HT1080 (cell line): ENCODE data around the gene SWSAP1. TPM values are rescaled to one million over a fixed set of nuclear protein-coding genes. Genes with fewer than 3 reads are reported as not detected.
"Not testable (repeated sequence)": the region's sequence is repeated elsewhere in the genome, so short reads cannot be mapped to it uniquely, and the experiment has no call there.

Experiments
- DNase-seq: peaks from one replicate; pipeline ENCODE4 v3.0.0-alpha.2; 2015; ENCODE audit warnings: low read depth
- total RNA-seq: library from RNA; depleted of rRNA; stranded (reverse); fragments of >200 nt; shearing (Covaris generic); gene quantifications from 2 replicates; pipeline ENCODE4 v1.2.3, GENCODE V29; 2014

The SWSAP1 gene
- total RNA-seq, 1 experiment from 2014 or later, result 1.8 TPM

- DNase-seq, result peak; percentile 81
Measured at GRCh38 chr19:11378319-11379189, 4.1 kb downstream of the SWSAP1 start.

- DNase-seq, result not testable (repeated sequence)
Measured at GRCh38 chr19:11379269-11379845, 4.9 kb downstream of the SWSAP1 start.

- DNase-seq, result no peak
Measured at GRCh38 chr19:11379857-11380350, 5.4 kb downstream of the SWSAP1 start.

GRCh38 chr19:11380653-11381537 is 6.4 kb downstream of the SWSAP1 start:
- peak; percentile 93 for DNase-seq

- no peak for DNase-seq
Measured at GRCh38 chr19:11382898-11383705, 8.6 kb downstream of the SWSAP1 start.

GRCh38 chr19:11383706-11384048 is 9.2 kb downstream of the SWSAP1 start:
- no peak for DNase-seq

DNA sequence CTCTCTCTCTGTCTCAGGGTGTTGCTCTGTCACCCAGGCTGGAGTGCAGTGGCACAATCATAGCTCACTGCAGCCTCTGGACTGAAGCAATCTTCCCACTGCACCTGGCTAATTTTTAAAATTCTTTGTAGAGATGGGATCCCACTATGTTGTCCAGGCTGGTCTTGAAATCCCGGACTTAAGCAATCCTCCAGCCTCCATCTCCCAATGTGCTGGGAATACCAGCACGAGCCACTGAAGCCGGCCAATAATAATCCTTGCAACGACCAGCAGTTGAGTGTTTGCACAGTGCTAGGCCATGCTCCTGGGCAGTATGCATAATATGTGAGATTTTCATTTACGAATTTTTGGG is 10.3 kb downstream of the SWSAP1 start:
- DNase-seq, result no peak

GRCh38 chr19:11387162-11388034 is 12.9 kb downstream of the SWSAP1 start:
- DNase-seq, result no peak

DNA sequence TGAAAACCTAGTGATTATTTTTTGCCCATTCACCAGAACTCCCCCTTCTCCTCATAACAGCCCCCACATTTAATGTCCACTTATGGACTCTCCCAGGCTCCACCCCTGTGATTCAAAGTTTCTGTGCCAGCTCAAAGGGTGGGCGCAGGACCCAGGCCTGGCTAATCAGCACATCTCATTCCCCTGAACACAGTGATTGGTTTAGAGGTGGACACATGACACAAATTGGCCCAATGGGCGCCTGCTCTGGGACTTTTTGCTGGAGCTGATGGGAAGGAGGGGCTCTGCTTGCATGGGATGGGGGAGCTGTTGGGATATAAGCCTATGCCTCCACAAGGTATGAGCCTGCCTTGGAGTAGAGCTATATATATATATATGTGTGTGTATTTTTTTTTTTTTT is 15.9 kb downstream of the SWSAP1 start:
- no peak for DNase-seq

- no peak for DNase-seq
Measured at GRCh38 chr19:11390933-11391680, 16.6 kb downstream of the SWSAP1 start.

DNA sequence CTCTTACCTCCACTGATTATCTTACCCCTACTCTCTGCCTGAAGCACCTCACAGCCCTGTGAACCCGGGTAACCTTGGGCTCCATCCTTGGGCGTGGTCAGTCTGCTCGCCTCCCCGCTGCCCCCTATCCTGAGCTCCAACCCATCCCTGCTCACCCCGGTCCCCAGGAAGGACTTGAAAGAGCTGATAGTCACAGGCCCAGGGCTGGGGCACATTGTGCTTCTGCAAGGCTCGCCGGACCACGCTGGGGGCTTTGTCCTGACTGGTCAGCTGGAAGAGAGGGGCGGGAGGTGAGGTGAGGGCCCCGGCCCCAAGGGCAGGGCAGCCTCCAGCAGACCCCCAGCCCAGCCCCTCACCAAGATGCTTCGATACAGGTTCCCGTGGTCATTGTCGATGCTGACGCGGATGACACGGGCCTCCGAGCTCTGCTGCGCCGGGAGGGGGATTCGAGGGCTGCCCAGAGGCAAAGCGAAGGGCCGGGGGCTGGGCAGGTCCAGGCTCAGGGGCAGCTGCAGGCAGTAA is 22.7 kb downstream of the SWSAP1 start:
- no peak for DNase-seq

GRCh38 chr19:11399667-11400066 is 25.2 kb downstream of the SWSAP1 start:
- no peak for DNase-seq

GRCh38 chr19:11400798-11401197 is 26.3 kb downstream of the SWSAP1 start:
- no peak for DNase-seq

- DNase-seq, result no peak
Measured at GRCh38 chr19:11401808-11402543, 27.5 kb downstream of the SWSAP1 start.

DNA sequence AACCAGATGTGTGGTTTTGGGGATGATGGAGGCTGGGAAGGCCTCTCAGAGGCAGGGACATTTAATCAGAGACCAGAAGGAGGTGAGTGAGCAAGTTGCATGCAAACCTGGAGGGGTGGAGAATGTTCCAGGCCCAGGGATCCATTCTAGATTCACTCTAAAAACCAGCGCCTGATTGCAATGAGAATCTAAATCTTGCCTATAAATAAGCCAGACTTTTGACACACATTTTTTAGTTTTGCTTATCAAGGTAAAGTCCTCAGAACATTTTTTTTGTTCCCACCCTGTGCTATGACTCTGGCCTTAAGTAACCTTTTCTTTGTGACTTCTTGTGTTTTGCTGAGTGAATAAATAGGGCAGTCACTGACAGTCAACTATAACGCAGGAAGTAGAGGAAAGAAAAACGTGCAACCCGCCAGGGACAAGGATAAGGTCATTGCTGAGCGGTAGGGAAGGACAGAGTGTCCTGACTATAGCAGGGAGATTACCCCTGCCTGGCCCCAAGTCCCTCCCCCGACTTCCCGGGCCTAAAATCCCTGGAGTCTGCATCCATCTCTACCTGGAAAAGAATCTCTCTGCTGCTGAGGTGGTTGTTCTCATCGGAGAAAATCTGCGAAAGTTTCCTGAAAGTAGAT is 30.2 kb downstream of the SWSAP1 start:
- no peak for DNase-seq

- no peak for DNase-seq
Measured at GRCh38 chr19:11405846-11406643, 31.6 kb downstream of the SWSAP1 start.

- not testable (repeated sequence) for DNase-seq
Measured at GRCh38 chr19:11406703-11407236, 32.3 kb downstream of the SWSAP1 start.
